ENCODE results near the gene SGK2. TPM values are rescaled to one million over a fixed set of nuclear protein-coding genes. Genes with fewer than 3 reads are reported as not detected.

SGK2 gene
- total and polyA plus RNA-seq, 9 of the 15 experiments (the other 6 are each of a cell fraction or from before 2014, with no cell fraction given) = 0.07 to 0.31 (median 0.15) TPM; not detected in 2

GRCh38 chr20:43532416-43533055 is 26.3 kb upstream of the SGK2 start:
- Histone ChIP-seq H3K27me3 (ENCODE audit: control insufficient read depth in 2 of 2, insufficient read depth in 2 of 2, low read length in 2 of 2) (no peaks in the 10 kb centered on the region), H3K9ac (ENCODE audit: insufficient read depth in 1 of 2, low read depth in 2 of 2, low read length in 2 of 2) (no peak overlapping the region), H3K9me3 (replicated peaks; ENCODE audit: control insufficient read depth, insufficient read depth, low read depth, low read length) (no peaks in the 10 kb centered on the region), H3K4me3 (no peak overlapping the region), H2AFZ (ENCODE audit: low read depth, low read length) (no peak overlapping the region), H3K36me3 (ENCODE audit: control insufficient read depth, insufficient read depth, low read length) (peaks cover 12% of the 10 kb centered on the region; the same call in 2 of the 3 replicates), H3K4me2 (ENCODE audit: insufficient read depth, low read length) (no peak overlapping the region), H4K20me1 (replicated peaks; ENCODE audit: control insufficient read depth, insufficient read depth, low read length) (no peaks in the 10 kb centered on the region; the same call in 1 of the 2 replicates), H3K4me1 (replicated peaks in 1 of 2; ENCODE audit: control insufficient read depth in 2 of 2, insufficient read depth in 2 of 2, low read length in 2 of 2) (peaks cover 0 to 7% of the 10 kb centered on the region in 2 experiments; a peak in 2 of 5 replicates), H3K9me1 (ENCODE audit: control insufficient read depth, insufficient read depth, low read length) (no peaks in the 10 kb centered on the region), H3K27ac (ENCODE audit: extremely low read depth, low read depth, low read length) (no peak overlapping the region), H3K79me2 (ENCODE audit: control insufficient read depth, insufficient read depth, low read length) (no peaks in the 10 kb centered on the region)
- ChIA-PET CTCF (ENCODE audit: low intra/inter-chr PET ratio) (no interaction called here), POLR2A (interaction anchor here (0.6 to 1.4 kb wide), 2 partner anchors 9 to 14 kb away, joined by 3 to 4 read pairs; no protein-coding TSS in a partner anchor)
- intact Hi-C loops (cut with micrococcal nuclease) (loop anchor here (10.0 kb wide), 1 partner anchor 552 kb away; no protein-coding TSS in a partner anchor), in situ Hi-C loops (cut with MboI) (no loop called here)
- TF ChIP-seq U2AF2 (optimal IDR thresholded peaks at IDR 0.05; ENCODE audit: low read depth, low read length) = no peak
- WGBS (ENCODE audit: insufficient coverage, low coverage, missing lambda C conversion rate) = 82% methylated on average over 8 of the region's 9 CpGs
- ATAC-seq = no peak
- BruUV-seq (replicated peaks) = no TSS peak
- no peak for FAIRE-seq
- DNase-seq (ENCODE audit: extremely low read depth in 1 of 4, low spot score in 3 of 4) = no peak

GRCh38 chr20:43533060-43533459 is 25.8 kb upstream of the SGK2 start:
- DNase-seq (ENCODE audit: extremely low read depth in 1 of 4, low spot score in 3 of 4) (no peak), FAIRE-seq (no peak), ATAC-seq (no peak)
- no peak overlapping the region for H2AFZ ChIP-seq (ENCODE audit: low read depth, low read length)
- in situ Hi-C loops (cut with MboI) = no loop called here
- H3K9me3 ChIP-seq (replicated peaks; ENCODE audit: control insufficient read depth, insufficient read depth, low read depth, low read length) = no peaks in the 10 kb centered on the region
- H3K9me1 ChIP-seq (ENCODE audit: control insufficient read depth, insufficient read depth, low read length) = peaks cover 2% of the 10 kb centered on the region
- no peaks in the 10 kb centered on the region for H3K27me3 ChIP-seq (ENCODE audit: control insufficient read depth in 2 of 2, insufficient read depth in 2 of 2, low read length in 2 of 2)
- H4K20me1 ChIP-seq (replicated peaks; ENCODE audit: control insufficient read depth, insufficient read depth, low read length) = no peaks in the 10 kb centered on the region; the same call in 1 of the 2 replicates
- no peak overlapping the region for H3K4me2 ChIP-seq (ENCODE audit: insufficient read depth, low read length)
- peaks cover 12% of the 10 kb centered on the region; the same call in 2 of the 3 replicates for H3K36me3 ChIP-seq (ENCODE audit: control insufficient read depth, insufficient read depth, low read length)
- BruUV-seq (replicated peaks) = no TSS peak
- ChIA-PET CTCF (ENCODE audit: low intra/inter-chr PET ratio) (no interaction called here), POLR2A (interaction anchor here (0.6 to 1.1 kb wide), 2 partner anchors 75 to 156 kb away, joined by 3 to 4 read pairs; no protein-coding TSS in a partner anchor)
- TF ChIP-seq ZNF232 (CRISPR knock-in tag; IDR thresholded peaks at IDR 0.05) (no peak), ZKSCAN1 (IDR thresholded peaks at IDR 0.05; ENCODE audit: low read depth, low read length) (no peak), L3MBTL2 (IDR thresholded peaks at IDR 0.05) (no peak), SAP30 (IDR thresholded peaks at IDR 0.05; ENCODE audit: borderline replicate concordance, insufficient read depth, low read depth, low read length, poor library complexity, severe bottlenecking) (no peak), ZBTB33 (CRISPR knock-in tag; IDR thresholded peaks at IDR 0.05) (no peak), STAT5A (IDR thresholded peaks at IDR 0.05; ENCODE audit: borderline replicate concordance, low read length) (no peak), EGR1 (conservative IDR thresholded peaks at IDR 0.05) (no peak), SMARCA4 (IDR thresholded peaks at IDR 0.05) (no peak), NCOA6 (IDR thresholded peaks at IDR 0.05) (no peak), CHCHD3 (CRISPR knock-in tag; IDR thresholded peaks at IDR 0.05) (no peak)
- H3K4me3 ChIP-seq = no peak overlapping the region
- intact Hi-C loops (cut with micrococcal nuclease) = loop anchor here (10.0 kb wide), 1 partner anchor 552 kb away; no protein-coding TSS in a partner anchor
- no peak overlapping the region for H3K9ac ChIP-seq (ENCODE audit: insufficient read depth in 1 of 2, low read depth in 2 of 2, low read length in 2 of 2)
- H3K27ac ChIP-seq (ENCODE audit: extremely low read depth, low read depth, low read length) = no peak overlapping the region
- H3K4me1 ChIP-seq (replicated peaks in 1 of 2; ENCODE audit: control insufficient read depth in 2 of 2, insufficient read depth in 2 of 2, low read length in 2 of 2) = peaks cover 4 to 7% of the 10 kb centered on the region in 2 experiments; a peak in 4 of 5 replicates
- H3K79me2 ChIP-seq (ENCODE audit: control insufficient read depth, insufficient read depth, low read length) = no peaks in the 10 kb centered on the region

Data from K562 (cell line).